Left forelimb (tissue), 1 donor: ENCODE measurements around the gene ZGRF1.
"Not testable (repeated sequence)": the region's sequence is repeated elsewhere in the genome, so short reads cannot be mapped to it uniquely, and the experiment has no call there.

Source experiments
- DNase-seq: peaks from one replicate; pipeline ENCODE4 v3.0.0-alpha.2; 2018; ENCODE audit warnings: low spot score

ZGRF1 gene

DNA sequence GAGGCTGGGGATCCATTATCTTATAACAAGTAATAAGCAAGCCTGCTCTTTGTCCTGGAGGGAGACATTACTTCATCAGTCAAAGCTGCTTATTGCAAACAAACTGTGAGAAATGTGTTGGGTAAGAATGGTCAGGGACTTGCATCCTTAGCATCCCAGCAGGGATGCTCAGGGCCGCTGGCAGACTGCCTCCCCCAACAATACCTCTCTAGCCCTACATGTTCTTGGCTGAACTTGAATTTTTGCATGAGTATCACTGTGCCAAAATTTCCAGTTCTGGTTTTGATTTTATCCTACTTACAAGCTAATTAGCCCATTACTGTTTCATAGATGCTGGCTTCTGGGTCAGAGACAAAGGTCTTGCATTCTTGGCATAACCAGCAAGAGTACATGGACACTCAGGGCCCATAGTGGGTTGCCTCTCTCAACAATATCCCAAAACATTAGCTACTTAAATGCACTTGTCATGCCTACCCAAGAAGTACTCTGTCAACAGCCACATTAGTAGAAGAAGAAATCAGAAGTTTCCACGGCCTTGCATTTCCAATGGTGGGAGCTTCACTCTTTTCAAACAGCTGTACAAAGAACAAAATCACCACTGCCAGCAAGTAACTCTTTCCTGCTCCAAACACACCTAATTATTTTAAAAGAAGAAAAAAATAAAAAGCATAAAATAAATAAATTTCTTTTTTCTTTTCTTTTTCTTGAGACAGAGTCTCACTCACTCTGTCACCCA lies 78.9 kb downstream of the ZGRF1 start:
- DNase-seq = no peak

DNA sequence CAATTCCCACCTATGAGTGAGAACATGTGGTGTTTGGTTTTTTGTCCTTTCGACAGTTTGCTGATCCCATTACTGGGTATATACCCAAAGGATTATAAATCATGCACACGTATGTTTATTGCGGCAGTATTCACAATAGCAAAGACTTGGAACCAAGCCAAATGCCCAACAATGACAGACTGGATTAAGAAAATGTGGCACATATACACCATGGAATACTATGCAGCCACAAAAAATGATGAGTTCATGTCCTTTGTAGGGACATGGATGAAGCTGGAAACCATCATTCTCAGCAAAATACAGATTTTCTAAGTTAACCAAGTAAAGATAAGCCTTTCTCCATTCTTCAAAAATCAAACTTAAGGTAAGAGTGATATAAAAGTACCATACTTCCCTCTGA lies 82.4 kb downstream of the ZGRF1 start:
- DNase-seq = not testable (repeated sequence)

DNA sequence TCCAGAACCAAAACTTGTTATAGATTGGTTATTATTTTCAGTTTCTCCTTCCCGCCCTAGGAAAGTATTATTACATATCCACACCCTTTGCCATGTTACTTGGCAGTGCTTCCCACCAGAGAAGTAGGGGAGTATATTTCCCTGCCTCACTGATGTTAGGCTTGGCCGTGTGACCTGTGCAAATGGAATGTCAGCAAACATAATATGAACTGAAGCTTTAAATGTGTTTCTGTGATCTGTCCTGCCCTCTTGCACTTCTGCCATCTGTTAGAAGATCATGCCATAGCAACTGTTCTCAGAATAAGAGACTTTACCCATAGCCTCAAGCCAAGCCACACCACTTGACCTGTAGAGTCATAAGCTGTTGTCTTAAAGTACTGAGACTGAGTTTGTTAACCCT lies 84.0 kb downstream of the ZGRF1 start:
- DNase-seq = no peak

DNA sequence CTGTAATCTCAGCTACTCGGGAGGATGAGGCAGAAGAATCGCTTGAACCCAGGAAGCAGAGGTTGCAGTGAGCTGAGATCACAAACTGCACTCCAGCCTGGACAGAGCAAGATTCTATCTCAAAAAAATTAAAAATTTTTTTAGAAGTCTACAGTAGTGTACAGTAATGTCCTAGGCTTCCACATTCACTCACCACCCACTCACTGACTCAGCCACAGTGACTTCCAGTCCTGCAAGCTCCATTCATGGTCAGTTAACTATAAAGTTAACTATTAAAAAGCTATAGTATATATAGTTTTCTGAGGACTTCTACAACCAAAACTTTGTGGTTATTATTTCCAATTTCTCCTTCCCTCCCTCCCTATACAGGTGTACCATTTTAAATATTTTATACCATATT lies 86.0 kb downstream of the ZGRF1 start:
- DNase-seq = no peak

DNA sequence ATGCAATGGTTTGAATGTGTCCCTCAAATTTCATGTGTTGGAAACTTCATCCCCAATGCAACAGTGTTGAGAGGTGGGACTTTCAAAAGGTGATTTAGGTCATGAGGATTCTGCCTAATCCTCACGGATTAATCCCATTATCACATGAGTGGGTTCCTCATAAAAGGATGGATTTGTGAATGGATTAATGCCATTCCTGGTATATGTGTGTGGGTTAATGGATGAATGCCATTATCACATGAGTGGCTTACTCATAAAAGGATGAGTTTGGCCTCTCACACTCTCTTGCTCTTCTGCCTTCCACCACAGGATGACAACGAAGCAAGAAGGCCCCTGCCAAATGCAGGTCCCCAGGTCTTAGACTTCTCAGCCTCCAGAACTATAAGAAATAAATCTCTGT lies 90.2 kb downstream of the ZGRF1 start:
- DNase-seq = no peak

DNA sequence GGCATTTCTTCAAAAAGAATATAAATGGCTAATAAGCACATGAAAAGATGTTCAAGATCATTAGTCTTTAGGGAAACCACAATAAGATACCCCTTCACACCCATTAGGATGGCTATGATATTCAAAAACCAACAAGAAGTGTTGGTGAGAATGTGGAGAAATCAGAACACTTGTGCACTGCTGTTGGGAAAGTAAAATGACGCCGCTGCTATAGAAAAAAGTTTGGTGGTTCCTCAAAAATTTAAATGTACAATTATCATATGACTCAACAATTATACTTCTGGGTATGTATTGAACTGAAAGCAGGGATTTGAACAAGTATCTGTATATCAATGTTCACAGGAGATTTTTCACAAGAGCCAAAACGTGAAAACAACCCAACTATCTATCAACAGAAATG lies 91.4 kb downstream of the ZGRF1 start:
- no peak for DNase-seq

DNA sequence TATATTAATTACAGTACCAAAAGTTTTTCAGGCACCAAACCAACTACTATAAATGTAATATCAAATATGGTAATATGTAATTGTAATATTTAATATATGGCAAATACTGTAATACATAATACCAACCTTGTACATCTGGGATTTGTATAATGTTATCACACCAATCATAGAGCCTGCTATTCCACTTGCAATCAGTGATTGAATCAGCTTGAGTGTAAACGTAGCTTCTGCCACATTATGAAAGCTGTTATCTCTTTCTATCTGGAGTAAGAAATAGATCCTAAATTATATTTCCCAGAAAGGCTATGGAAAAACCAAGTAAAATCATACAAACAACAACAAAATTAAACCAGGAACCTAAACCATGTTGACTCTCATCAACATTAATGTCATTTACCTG lies 96.0 kb downstream of the ZGRF1 start:
- DNase-seq = no peak

DNA sequence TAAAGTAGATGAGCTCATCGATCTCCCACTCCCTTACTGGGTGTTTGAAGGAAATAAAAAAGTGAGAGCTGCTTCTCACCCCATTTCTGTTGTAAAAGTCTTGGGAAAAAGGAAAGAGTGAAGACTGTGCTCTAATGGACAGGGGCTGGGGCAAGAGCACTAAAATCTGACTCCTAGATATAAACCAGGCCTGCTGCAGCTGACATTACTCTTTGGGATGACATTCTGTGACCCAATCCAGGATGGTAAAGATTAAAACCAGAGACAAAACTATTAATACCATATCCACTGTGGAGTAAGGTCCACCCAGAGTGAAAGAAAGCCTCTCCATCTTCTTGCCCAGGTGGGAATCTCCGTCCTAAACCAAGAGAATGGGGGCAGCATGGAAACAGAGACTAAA lies 100.6 kb downstream of the ZGRF1 start:
- no peak for DNase-seq

DNA sequence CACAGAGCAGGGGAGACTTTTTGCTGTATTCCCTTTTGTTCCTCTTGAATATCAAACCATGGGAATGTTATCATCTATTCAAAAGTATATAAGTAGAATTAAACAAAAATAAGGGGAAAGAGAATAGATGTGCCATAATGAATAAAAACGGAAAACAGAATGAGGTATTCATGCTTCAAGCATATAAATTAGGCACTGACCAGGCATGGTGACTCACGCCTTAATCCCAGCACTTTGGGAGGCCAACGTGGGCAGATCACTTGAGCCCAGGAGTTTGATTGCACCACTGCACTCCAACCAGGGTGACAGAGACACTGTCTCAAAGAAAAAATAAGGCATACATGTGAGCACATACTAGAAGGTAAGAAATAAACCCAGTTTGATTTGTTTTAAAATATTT lies 104.4 kb downstream of the ZGRF1 start:
- no peak for DNase-seq

DNA sequence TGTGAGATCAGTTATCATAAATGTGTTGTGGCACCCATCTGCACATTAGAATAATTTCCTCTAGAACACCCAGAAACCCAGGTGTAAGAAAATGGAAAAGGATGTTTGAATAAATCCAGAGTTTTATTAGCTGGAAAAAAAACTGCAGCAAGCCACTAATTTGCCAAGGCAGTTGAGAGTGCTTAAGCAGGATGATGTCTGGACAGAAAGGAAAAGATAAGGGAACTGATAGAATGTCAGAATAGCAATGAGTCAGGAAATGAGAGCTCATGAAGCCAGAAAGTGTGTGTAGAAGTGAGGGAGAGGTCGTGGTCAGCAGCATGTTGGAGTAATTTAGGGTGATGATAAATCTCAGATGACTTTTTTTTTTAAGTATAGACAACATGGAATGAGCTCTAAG lies 105.6 kb downstream of the ZGRF1 start:
- DNase-seq = no peak

DNA sequence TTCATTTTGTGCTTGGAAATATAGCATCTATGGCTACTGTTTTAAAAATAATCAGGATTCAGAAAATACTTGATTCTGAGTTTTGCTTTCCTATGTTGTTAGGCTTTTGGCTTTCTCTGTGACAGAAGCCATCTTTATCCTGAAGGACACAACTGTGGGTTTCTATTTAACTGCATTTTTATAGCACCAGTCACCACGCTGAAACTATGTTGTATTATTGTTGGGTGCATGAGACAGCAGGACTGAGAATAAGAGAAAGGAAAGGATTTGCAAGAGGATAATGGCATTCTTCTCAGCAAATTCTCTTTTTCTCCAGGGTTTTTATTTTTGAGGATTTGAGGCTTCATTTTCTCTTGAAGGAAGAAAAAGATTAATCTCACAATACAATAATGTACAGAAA lies 110.6 kb downstream of the ZGRF1 start:
- no peak for DNase-seq

DNA sequence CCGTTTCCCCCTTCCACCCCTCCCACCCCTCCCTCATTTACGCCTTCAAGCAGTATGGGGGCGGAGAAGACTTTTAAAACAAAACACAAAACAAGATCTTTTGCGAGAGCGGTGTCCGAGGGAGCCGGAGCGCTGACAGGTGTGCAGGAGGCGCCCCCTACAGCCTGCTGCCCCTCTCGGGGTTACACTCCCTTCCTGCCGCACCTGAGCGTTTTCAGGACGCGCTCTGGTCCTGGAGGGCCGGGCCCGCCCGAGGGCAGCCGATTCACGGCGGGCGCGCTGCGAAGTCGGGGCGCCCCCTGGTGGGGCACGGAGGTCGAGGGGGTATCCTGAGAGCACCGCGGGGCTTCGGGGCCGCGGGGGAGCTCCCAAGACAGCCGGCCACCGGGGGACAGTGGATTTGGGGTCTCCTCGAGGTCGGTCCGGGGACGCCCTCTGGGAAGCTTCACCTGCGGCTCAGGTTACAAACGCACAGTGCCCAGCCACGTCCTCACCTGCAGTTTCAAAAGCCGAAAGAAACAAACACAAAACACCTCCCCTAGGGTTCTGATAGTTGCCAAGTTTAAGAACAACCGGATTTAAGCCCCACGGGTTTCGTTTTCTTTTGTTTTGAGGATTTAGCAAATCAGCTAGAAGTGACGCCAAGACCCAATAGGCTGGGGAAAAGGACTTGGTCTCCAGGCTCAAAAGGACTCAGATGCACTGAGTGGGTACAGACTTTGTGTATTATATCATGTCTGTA lies 112.8 kb downstream of the ZGRF1 start:
- peak; percentile 75 for DNase-seq

DNA sequence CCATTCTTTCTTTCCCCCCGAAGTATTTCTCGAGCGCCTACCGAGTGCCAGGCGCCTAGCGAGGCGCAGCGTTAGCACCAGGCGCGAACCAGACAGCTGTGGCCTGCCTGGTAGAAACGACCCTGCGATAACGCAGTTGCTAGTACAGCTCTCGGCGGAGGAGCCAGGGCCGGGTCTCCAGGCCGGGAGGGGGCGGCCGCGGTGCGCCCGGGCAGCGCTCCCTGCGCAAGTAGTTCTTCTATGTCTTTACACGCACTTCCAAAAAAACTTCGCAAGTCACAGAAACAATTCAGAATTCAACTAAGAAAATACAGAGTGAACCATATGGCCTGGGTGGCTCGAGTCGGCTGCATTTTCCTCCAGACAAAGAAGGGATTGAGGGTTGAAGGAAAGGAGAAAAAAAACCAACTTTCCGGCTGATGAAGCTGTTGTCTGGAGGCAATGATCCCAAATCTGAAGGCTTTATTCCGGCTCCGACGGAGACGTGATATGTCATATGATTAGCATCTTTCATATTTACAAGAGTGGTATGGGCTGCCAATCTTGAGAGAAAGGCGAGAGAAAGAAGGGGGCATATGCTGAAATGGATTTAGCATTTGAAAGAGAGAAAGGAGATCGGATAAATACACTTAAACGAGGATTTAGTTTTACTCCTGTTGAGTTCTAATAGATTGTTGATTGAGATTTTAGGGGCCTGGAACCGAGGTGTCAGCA lies 113.5 kb downstream of the ZGRF1 start:
- peak; percentile 75 for DNase-seq

DNA sequence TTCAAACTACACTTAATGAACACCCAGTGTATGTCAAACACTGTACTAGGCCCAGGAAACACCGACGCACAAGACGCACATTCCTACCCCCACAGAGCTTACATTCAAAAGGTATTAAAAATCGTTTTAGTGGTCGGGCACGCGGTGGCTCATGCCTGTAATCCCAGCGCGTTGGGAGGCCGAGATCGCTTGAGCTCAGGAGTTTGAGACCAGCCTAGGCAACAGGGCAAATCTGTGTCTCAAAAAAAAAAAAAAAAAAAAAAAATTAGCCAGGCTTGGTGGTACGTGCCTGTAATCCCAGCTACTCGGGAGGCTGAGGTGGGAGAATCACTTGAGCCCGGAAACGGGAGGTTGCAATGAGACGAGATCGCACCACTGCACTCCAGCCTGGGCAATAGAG lies 114.3 kb downstream of the ZGRF1 start:
- DNase-seq = not testable (repeated sequence)

DNA sequence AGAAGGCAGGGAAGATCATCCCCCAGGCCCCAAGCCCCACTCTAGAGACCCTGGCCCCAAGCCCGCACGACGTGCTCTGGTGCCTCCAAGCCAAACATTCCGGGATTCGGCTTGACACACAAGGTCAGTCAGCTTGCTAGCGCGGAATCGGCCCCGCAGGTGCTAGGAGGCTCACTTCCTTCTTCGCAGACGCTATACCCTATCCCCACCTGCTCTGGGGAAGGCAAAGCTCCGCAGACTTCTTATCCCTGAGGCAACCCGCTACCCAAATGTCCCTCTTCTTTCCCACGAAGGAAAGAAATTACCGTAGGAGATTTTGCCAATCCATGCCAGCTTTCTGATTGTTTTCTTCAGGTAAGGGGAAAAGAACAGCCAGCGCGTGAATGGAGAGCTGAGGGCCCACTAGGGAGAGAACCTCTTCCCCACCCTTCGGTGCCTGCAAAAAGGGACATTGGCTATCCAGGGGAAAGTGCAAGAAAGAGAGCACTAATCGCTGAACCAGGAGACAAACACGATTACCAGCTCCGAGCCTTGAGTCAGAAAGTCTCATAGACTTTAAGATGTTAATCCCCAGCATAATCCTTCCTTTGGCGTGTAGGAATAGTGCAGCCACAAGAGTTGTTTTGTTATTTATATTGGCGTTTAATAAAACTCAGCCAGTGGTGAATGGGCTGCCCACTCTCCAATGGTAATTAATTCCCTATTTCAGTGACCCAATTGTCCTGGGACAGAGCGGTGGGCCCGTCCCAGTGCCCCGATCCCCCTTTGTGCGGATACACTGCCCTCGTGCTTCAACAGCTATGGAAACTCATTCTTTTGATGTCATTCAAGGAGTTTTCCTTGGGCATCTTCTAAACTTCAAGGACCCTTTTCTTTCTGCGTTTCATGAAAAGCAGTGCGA lies 115.3 kb downstream of the ZGRF1 start:
- DNase-seq = no peak

DNA sequence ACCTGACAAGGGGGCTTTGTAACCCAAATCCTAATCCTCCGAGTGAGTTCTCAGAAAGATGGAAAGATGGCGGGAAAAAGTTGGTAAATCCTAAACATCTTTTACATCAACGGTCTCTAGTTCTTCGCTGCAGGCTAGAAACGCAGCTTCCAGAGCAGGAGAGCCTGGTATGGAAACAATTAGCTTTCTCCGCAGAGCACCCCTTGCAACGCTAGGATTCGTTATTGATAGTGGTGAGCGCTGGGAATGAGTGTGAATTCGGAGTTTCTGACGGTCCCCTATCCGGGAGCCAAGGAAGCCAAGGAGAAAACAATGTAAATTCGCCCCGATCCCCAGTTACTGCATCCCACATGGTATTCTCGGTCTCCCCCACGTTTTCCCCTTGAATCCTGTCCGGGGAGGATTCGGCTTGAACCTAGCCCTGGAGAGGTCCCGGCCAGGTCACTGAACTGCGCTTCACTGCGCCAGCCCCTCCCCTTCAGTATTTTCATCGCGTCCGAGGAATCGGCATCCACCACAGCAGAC lies 116.0 kb downstream of the ZGRF1 start:
- no peak for DNase-seq

DNA sequence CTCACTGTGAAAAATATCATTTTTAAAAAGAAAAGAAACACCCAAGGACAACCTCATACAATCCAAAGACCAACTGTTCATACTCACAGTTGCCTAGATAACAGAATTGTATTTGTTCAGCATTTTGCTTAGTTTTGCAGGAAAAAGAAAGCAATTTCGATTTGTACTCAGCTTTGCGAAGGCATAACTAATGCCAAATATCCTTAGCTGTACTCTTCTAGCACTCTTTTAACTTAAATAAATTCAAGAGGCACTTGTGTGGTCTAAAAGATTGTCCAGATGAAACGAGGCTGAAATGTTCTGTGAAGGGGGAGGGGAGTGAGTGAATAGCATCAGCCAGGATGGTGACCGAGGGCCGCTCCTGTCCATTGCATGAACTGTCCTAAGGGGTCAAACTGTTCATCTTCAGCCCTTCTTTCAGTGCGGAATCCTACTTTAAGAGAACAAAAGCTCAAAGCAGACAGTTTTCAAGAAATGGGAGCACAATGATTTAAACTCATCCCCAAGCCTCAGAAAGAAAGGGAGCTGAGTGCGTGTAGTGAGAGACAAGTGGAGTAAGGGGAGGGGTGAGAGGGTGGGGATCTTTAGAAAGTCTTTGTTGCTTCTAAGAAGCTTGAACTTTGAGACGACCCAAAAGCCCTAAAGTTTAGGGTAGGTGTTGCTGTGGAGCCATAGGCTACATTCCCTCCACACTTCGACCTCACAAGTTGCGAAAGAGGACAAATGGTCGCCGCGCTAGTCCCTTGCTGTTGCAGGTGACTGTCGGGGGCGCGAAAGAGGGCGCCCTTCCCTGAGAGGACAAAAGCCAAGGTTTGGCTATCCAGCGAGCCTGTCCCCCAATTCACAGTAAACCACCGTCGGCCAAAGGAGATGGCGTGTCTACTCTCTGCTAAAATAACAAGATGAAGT lies 116.8 kb downstream of the ZGRF1 start:
- no peak for DNase-seq

DNA sequence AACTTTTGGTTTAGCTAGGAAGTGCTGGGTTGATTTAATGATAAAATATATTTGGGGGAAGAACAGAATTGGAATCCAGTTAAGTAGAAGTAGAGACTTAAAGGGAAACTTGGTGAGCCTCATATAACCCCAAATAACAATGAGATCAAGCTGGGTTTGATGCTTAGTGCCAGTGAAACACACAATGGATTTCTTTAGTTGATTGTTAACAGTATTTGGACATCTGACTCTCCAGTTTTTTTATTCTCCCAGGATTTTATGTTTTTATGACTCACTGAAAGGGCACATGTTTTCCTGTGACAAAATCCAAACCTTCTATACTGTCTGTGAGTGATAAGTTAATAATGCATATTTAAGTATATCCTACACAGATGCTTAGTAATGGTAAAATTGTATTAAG lies 118.0 kb downstream of the ZGRF1 start:
- no peak for DNase-seq

DNA sequence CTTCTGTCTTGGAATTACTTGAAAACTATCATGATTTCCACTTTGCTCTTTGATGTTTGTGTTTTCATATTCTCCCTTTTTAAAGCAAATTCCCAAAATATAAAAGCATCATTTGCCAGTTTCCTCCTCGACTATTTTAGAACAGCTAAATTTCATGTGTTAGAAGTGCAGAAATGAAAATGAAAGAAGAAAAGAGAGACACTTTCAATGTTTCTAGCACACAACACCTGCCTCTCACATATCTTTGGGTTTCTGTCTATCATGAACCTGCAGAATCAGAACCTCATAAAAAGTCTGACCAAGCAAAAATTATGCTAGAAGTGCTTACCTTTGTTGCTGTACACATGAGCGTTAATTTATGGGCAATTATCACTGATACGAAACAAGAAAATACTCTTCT lies 118.8 kb downstream of the ZGRF1 start:
- no peak for DNase-seq

DNA sequence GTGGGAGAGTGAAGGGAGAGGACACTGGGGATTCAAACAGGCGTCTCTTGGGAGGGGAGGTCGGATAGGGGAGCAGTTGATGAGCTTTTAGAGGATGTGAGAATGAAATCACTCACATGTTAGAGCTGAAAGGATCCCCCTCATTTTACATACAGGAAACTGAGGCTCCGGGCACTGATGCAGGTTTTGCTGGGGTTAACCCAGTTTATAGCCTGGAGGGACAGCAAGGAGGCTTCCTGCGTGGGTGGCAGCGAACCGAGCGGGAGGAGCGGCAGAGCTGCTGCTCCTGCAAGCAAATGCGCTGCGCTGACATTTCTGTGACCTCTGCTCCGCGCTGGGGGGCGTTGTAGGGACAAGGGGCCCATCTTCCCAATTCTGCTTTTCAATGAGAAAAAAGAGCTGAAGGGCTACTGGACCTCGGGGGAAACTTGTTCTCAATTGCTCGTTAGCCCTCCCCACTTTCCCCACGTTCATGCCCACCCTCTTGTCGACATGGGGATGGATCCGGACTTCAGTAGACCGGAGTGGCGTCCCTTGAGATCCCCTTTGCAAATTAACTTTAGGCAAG lies 119.6 kb downstream of the ZGRF1 start:
- no peak for DNase-seq
